Sigmoid colon (tissue), 4 donors: ENCODE measurements around the gene UGP2.

Experiments
- CTCF ChIP-seq, 4 experiments: fragments of 450-650 bp in 3 of 4; fragments of 200-600 bp in 1 of 4; IDR thresholded peaks; one replicate each; pipeline ENCODE4 v1.5.1; 2016 to 2019; ENCODE audit warnings: antibody characterized with exemption in 4 of 4, mild to moderate bottlenecking in 3 of 4, moderate library complexity in 2 of 4
- POLR2A ChIP-seq, 2 donors: fragments of 450-650 bp; IDR thresholded peaks; one replicate each; pipeline ENCODE4 v1.6.1; 2016; ENCODE audit warnings: antibody characterized with exemption in 2 of 2, mild to moderate bottlenecking in 2 of 2, moderate library complexity in 2 of 2
- POLR2AphosphoS5 ChIP-seq, 4 donors: sonication (generic); formaldehyde crosslinking; IDR thresholded peaks; one replicate each; pipeline ENCODE4 v1.6.1; 2017; ENCODE audit warnings: antibody characterized with exemption in 4 of 4

- TF ChIP-seq CTCF (IDR thresholded peaks at IDR 0.05) (no peak), POLR2A (IDR thresholded peaks at IDR 0.05) (no peak), POLR2AphosphoS5 (IDR thresholded peaks at IDR 0.05) (no peak)
Measured at GRCh38 chr2:63805412-63805811, 36.3 kb upstream of the UGP2 start.
